ENCODE data around the gene MVD. TPM values are rescaled to one million over a fixed set of nuclear protein-coding genes. Genes with fewer than 3 reads are reported as not detected.

Gene MVD
- total RNA-seq, 6 experiments from 2014 or later: 10.2 to 57.1 (median 15.2) TPM

DNA sequence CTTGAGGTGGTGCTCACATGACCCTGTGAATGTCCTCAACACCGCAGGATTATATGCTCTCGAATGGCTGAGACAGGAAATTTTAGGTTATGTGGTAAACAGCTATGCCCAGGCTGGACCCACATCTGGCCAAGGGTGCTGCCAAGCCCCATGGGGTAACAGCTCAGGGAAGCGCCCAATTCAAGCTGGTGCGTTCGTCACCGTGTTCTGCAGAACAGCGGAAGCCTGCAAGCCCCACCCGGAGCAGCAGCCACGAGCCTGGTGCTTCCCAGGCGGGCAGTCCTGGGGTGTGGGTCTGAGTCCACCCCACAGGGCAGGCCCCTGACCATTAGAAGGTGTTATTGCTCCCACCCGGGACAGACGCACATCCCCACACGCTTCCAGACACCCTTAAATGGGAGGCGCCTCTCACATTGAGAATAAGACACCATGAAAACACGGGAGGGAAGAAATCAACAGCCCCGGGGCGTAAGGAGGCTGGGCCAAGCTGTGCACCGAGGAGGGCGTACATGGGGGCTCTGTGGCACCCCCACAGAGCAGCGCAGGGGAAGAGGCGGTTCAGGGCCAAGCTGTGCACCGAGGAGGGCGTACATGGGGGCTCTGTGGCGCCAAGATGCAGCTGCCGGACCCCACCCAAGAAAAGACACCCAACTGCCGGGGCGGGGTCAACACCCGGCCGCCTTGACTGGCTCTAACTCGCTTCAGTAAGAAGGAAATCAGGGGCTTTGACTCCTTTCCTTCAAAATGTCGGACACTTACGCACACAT, 9.1 kb downstream of the MVD start:
- 84% methylated on average over 6 of the region's 32 CpGs for WGBS (ENCODE audit: insufficient coverage, low coverage, low lambda C conversion rate, missing lambda C conversion rate)
- Histone ChIP-seq H3K27ac (no peak overlapping the region), H3K4me1 (no peaks in the 10 kb centered on the region), H3K27me3 (no peaks in the 10 kb centered on the region), H3K36me3 (peaks cover 0 to 36% (median 0%) of the 10 kb centered on the region in 4 donors), H3K4me3 (no peak overlapping the region), H3K9me3 (no peaks in the 10 kb centered on the region)
- DNase-seq (no peak), ATAC-seq (no peak)
- intact Hi-C loops (cut with DNase I): no loop called here
- no peak for TF ChIP-seq POLR2A (IDR thresholded peaks at IDR 0.05)
- TF ChIP-seq, protein P1, sequence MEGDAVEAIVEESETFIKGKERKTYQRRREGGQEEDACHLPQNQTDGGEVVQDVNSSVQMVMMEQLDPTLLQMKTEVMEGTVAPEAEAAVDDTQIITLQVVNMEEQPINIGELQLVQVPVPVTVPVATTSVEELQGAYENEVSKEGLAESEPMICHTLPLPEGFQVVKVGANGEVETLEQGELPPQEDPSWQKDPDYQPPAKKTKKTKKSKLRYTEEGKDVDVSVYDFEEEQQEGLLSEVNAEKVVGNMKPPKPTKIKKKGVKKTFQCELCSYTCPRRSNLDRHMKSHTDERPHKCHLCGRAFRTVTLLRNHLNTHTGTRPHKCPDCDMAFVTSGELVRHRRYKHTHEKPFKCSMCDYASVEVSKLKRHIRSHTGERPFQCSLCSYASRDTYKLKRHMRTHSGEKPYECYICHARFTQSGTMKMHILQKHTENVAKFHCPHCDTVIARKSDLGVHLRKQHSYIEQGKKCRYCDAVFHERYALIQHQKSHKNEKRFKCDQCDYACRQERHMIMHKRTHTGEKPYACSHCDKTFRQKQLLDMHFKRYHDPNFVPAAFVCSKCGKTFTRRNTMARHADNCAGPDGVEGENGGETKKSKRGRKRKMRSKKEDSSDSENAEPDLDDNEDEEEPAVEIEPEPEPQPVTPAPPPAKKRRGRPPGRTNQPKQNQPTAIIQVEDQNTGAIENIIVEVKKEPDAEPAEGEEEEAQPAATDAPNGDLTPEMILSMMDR (IDR thresholded peaks at IDR 0.05): no peak

DNA sequence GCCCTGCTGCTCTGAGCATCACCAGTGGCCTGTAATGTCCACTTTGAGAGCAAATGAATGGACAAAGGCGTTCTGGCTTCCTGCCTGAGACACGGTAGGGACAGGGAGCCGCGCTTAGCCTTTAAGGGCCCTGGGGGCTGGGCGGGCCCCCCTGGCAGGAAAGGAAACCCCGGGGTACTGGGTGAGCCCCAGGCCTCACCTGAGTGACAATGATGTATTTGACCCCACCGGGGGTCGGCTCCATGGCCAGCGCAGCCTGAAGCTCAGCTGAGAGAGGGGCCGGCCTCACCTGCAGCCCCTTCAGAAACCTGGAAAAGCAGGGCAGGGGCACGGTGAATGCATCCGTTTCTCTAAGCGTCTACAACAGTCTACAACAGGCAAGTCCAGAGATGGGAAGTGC, 9.8 kb downstream of the MVD start:
- intact Hi-C loops (cut with DNase I): no loop called here
- TF ChIP-seq POLR2A (IDR thresholded peaks at IDR 0.05): no peak
- TF ChIP-seq, protein P1 (IDR thresholded peaks at IDR 0.05): no peak
- no peaks in the 10 kb centered on the region for H3K9me3 ChIP-seq
- H3K4me1 ChIP-seq: no peaks in the 10 kb centered on the region
- H3K36me3 ChIP-seq: peaks cover 0 to 34% (median 0%) of the 10 kb centered on the region in 4 donors
- DNase-seq: no peak
- no peak overlapping the region for H3K27ac ChIP-seq
- H3K4me3 ChIP-seq: no peak overlapping the region
- WGBS (ENCODE audit: insufficient coverage, low coverage, low lambda C conversion rate, missing lambda C conversion rate): 90% methylated on average over 2 of the region's 13 CpGs
- H3K27me3 ChIP-seq: no peaks in the 10 kb centered on the region
- ATAC-seq: no peak

DNA sequence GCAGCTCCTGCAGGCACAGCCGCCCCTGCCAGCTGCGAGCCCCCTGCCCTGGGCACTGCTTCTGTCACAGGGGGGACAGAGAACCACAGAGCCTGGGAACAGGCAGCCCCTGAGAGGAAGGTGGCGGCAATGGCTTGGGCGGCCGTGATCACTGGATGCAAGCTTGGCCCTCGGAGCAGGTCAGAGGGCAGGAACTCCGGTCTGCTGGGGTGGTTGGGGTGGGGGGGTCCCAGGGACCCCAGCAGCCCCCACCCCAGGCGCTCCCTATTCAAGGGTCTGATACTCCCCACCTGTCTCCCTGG, 10.2 kb downstream of the MVD start:
- no peak for DNase-seq
- no peaks in the 10 kb centered on the region for H3K27me3 ChIP-seq
- H3K36me3 ChIP-seq: peaks cover 0 to 31% (median 0%) of the 10 kb centered on the region in 4 donors
- ATAC-seq: no peak
- H3K4me1 ChIP-seq: no peaks in the 10 kb centered on the region
- H3K4me3 ChIP-seq: no peak overlapping the region
- intact Hi-C loops (cut with DNase I): no loop called here
- no peak overlapping the region for H3K27ac ChIP-seq
- WGBS (ENCODE audit: insufficient coverage, low coverage, low lambda C conversion rate, missing lambda C conversion rate): no CpG with 5 or more reads among the region's 8 CpGs
- TF ChIP-seq, protein P1 (IDR thresholded peaks at IDR 0.05): no peak
- TF ChIP-seq POLR2A (IDR thresholded peaks at IDR 0.05): no peak
- H3K9me3 ChIP-seq: no peaks in the 10 kb centered on the region

DNA sequence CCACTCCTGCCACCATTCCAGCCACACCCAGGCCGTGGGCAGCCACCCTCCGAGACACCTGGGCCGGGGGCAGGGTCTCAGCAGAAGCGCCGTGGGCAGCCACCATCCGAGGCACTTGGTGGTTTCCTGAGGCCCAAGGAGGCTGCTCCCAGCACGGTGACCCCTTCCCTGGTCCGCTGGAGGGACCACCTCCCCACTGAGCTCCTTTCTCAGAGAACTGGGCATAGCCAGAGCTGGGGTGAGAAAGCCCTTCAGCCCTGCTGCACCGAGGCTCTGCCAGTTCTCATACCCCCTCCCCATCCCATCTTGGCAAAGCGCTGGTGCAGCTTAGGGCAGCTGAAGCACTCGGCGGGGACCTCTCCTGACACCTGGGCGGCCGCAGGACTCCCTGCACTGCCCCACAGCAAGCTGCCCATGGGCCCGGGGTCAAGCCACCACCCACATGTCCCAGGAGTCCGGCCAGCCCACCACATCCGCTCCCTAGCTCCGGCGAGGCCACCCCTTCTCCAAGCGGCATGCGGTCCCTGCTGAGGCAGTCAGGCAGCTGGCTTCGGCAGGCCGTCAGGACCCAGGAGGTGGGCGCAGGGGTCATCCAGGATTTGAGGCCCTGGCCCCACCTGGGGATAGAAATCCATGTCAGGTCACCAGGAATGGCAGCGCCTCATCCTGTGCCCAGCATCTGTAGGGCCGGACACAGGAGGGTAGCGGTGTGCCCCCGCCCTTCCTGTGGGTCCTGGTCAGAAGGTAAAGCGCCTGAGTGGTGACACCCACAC, 10.7 kb downstream of the MVD start:
- H3K27ac ChIP-seq: peak overlapping the region; percentile 50 to 92 (median 72)

More for the DNA sequence above, 10.7 kb downstream of the MVD start:
- H3K36me3 ChIP-seq: peaks cover 0 to 31% (median 0%) of the 10 kb centered on the region in 4 donors
- ATAC-seq: no peak
- peak in 1 of 3 donors; percentile 60 for DNase-seq
- WGBS (ENCODE audit: insufficient coverage, low coverage, low lambda C conversion rate, missing lambda C conversion rate): no CpG with 5 or more reads among the region's 29 CpGs
- H3K4me1 ChIP-seq: no peaks in the 10 kb centered on the region
- H3K4me3 ChIP-seq: no peak overlapping the region
- intact Hi-C loops (cut with DNase I): no loop called here
- no peak for TF ChIP-seq POLR2A (IDR thresholded peaks at IDR 0.05)
- TF ChIP-seq, protein P1 (IDR thresholded peaks at IDR 0.05): no peak
- no peaks in the 10 kb centered on the region for H3K9me3 ChIP-seq
- H3K27me3 ChIP-seq: no peaks in the 10 kb centered on the region

Data from right lobe of liver (tissue), 6 donors.